Myocyte (in vitro differentiated cells): ENCODE results near the gene PNPLA6. TPM values are rescaled to one million over a fixed set of nuclear protein-coding genes. Genes with fewer than 3 reads are reported as not detected.
"Not testable (repeated sequence)": the region's sequence is repeated elsewhere in the genome, so short reads cannot be mapped to it uniquely, and the experiment has no call there.

Source experiments
- DNase-seq: peaks from one replicate; pipeline ENCODE4 v3.0.0-alpha.2; 2012; ENCODE audit warnings: low read depth
- total RNA-seq: library from RNA; depleted of rRNA; stranded (reverse); fragments of >200 nt; gene quantifications from 2 replicates; pipeline ENCODE4 v1.2.3, GENCODE V29; 2014

The PNPLA6 gene
- total RNA-seq, 1 donor from 2014 or later, result 92.8 TPM

- no peak for DNase-seq
Measured at GRCh38 chr19:7529610-7530490, 5.7 kb upstream of the PNPLA6 start.

- DNase-seq, result peak; percentile 64
Measured at GRCh38 chr19:7533281-7533885, 2.1 kb upstream of the PNPLA6 start.

- peak; percentile 91 for DNase-seq
Measured at GRCh38 chr19:7533925-7534480, 1.5 kb upstream of the PNPLA6 start.

- DNase-seq, result peak; percentile 87
Measured at GRCh38 chr19:7534531-7535046, 928 bp upstream of the PNPLA6 start.

- no peak for DNase-seq
Measured at GRCh38 chr19:7535998-7536695, 630 bp downstream of the PNPLA6 start.

GRCh38 chr19:7538990-7539389 lies 3.5 kb downstream of the PNPLA6 start:
- DNase-seq, result not testable (repeated sequence)

GRCh38 chr19:7539827-7540425 lies 4.4 kb downstream of the PNPLA6 start:
- DNase-seq, result no peak

GRCh38 chr19:7540761-7541474 lies 5.4 kb downstream of the PNPLA6 start:
- DNase-seq, result no peak

GRCh38 chr19:7541475-7541824 lies 5.9 kb downstream of the PNPLA6 start:
- DNase-seq, result no peak

GRCh38 chr19:7541828-7542443 lies 6.4 kb downstream of the PNPLA6 start:
- DNase-seq, result no peak

GRCh38 chr19:7542556-7543348 lies 7.2 kb downstream of the PNPLA6 start:
- DNase-seq, result no peak

- no peak for DNase-seq
Measured at GRCh38 chr19:7544626-7545025, 9.1 kb downstream of the PNPLA6 start.

- no peak for DNase-seq
Measured at GRCh38 chr19:7545300-7545699, 9.8 kb downstream of the PNPLA6 start.

GRCh38 chr19:7545904-7546303 lies 10.4 kb downstream of the PNPLA6 start:
- DNase-seq, result no peak

- no peak for DNase-seq
Measured at GRCh38 chr19:7547159-7547558, 11.6 kb downstream of the PNPLA6 start.

- DNase-seq, result no peak
Measured at GRCh38 chr19:7549429-7550148, 14.1 kb downstream of the PNPLA6 start.

GRCh38 chr19:7550169-7550770 lies 14.8 kb downstream of the PNPLA6 start:
- no peak for DNase-seq
